CD4-positive, alpha-beta T cell treated with Interleukin-12 subunit alpha and Interleukin-12 subunit beta, for 1 hour (primary cell): Measurements from ENCODE around the gene SLC44A5.
A peak's percentile ranks its signal among the peaks of the same experiment; 100 is the strongest.
"Not testable (repeated sequence)": the region's sequence is repeated elsewhere in the genome, so short reads cannot be mapped to it uniquely, and the experiment has no call there.

Experiments
- DNase-seq: peaks from one replicate; pipeline ENCODE4 v3.0.0-alpha.2; 2020

SLC44A5 gene

GRCh38 chr1:75354267-75354666 lies 256.6 kb downstream of the SLC44A5 start:
- DNase-seq: not testable (repeated sequence)

- no peak for DNase-seq
Observed at GRCh38 chr1:75353051-75353450, 257.9 kb downstream of the SLC44A5 start.

GRCh38 chr1:75345538-75346292 lies 265.2 kb downstream of the SLC44A5 start:
- DNase-seq: no peak

DNA sequence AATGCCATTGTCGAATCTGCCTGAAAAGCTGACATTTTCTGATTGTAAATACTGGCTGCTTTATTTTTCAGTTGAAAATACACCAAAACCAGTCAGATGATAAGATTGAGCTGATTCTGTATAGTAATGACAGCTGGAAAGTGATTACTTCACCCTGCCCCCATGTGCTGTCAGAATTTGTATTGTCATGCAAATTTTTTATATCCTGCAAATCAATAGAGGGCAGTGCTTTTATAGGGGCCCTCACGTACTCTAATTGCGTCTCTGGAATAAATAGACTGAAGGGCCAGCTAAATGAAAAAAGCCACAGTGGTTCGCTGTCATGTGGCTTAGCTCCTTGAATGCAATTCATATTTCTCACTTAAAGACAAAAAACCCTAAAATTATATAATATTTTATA lies 268.1 kb downstream of the SLC44A5 start:
- DNase-seq: no peak

DNA sequence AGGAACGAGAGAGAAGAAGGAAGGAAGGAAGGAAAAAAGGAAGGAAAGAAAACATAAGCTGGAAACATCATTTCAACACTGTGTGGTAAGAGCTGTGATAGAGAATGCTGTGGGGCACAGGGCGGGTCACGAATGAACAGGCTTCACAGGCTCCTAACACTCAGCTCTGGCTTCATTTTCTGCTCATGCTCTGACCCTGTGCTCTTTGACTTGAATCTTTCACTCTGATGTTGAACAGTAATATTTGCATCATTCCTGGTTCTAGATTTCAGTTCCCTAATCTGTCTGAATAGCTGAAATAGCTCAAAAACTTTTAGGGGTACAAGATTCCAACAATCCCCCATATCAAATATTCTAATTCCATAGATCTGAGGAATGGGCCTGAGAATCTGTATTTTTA lies 269.4 kb downstream of the SLC44A5 start:
- no peak for DNase-seq

DNA sequence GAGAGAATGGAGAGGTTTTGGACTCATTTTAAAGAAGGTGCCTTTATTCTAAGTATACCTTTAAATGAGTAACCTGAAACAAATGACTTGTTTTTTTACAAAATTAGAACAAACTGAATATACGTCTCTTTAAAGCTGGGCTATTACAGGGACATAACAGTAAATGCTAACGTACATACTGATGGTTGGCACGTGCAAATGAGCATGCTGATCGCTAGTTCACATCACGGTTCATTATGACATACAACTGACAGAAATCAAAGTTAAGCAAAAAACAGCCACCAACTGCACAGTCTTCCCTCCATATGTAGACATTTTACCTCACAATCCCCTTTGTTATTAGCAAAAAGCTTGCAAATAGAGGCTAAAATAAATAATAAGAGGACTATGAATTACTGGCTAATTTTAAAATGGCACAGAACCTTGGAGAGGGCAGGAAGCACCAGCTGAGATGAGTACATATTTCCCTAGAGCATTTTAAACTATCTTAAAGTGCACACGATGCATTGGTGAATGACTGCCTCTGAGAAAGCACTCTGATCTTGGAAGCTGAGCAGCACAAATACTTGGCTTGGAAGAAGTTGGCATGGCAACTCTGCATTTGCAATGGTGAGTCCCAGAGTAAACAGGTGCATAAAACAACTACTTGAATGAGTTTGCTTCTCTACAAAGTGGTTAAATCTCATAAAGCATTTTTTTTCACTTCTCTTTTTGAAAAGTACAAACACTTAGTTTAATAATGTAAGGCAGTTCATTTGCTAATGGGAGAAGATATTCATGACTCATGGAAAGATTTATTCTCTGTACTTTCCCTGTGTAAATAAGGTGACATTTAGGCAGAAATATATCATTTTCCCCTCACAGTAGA lies 272.1 kb downstream of the SLC44A5 start:
- no peak for DNase-seq

- no peak for DNase-seq
Observed at GRCh38 chr1:75334876-75335389, 276.0 kb downstream of the SLC44A5 start.

DNA sequence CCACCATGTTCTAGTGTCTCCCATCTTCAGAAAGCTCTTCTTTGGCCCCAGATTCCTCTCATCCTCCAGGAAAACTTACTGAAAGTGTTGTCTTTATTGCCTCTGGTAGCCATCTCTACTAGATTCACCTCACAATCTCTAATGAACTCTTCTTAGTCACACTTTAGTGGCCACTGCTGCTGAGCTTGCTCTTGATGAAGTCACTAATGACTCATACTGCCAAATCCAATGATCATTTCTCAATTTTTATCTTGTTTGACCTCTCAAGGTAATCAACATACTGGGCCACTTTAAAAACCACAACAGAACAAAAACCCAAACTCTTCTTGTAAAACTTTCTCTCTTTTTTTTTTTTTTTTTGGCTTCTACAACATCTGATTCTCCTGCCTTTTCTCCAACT lies 280.3 kb downstream of the SLC44A5 start:
- no peak for DNase-seq

DNA sequence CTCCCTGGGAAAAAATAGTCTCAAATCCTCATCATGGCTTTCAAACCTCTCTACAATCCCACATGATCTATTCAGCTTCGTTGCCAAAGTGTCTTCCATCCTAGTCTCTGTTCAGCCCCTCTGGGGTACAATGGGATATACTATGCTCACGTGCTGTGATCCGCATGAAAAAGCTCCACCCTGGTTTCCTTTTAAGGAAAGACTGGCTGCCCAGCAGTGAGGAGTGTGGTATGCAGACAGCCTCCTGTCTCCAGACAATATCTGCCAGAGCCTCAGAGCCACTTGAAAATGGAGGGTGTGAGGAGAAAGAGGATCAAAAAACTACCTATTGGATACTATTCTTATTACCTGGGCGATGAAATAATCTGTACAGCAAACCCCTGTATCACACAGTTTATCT lies 282.2 kb downstream of the SLC44A5 start:
- no peak for DNase-seq

DNA sequence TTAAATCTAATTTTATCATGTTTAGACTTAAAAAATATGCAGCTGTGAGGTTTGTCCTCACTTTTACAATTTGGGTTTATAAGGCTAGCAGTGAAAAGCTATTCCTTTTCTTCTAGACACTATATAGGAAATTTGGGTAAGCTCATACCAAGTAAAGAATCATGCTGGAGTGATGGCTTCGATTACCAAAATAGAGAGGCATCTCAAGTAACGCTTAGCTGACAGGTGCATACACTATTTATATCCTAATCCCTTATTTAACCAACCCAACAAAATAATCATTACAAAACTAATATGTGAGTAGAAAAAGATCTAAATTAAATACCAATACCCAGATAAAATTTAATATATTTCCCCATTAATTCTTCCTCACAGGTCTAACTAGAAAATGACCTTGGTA lies 283.5 kb downstream of the SLC44A5 start:
- no peak for DNase-seq

DNA sequence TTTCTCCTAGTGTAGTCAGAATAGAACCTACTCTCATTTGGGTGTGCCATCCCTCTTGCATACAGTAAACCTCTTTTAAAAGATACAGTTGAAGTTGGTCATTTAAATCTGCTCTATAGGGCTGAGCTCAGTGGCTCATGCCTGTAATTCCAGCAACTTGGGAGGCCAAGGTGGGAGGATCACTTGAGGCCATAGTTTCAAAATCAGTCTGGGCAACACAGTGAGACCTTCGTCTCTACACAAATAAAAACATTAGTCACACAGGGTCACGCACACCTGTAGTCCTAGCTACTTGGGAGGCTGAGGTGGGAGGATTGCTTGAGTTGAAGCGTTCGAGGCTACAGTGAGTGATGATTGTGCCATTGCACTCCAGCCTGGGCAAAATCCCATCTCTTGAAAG lies 292.9 kb downstream of the SLC44A5 start:
- no peak for DNase-seq

DNA sequence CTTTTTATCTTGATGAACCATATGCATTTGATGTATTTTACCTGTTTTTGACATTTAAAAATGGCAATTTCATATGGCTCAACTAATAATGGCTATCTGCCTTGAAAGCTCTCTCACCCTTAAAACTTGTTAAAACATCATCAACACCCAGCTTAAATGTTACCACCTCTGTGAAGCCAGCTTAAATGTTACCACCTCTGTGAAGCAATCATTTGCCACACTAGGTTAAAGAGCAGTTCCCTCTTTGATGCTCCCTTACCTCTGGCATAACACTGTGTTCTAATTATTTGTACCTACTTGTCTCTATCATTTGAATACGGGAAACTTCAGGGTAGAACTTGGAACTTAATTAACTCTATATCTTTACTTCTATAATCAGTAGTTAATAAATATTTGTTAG lies 294.7 kb downstream of the SLC44A5 start:
- no peak for DNase-seq

- DNase-seq: no peak
Observed at GRCh38 chr1:75312620-75313019, 298.3 kb downstream of the SLC44A5 start.

- DNase-seq: no peak
Observed at GRCh38 chr1:75310067-75310466, 300.8 kb downstream of the SLC44A5 start.

GRCh38 chr1:75308365-75308764 lies 302.5 kb downstream of the SLC44A5 start:
- no peak for DNase-seq

- no peak for DNase-seq
Observed at GRCh38 chr1:75305061-75305460, 305.9 kb downstream of the SLC44A5 start.

GRCh38 chr1:75293270-75293669 lies 317.6 kb downstream of the SLC44A5 start:
- no peak for DNase-seq

DNA sequence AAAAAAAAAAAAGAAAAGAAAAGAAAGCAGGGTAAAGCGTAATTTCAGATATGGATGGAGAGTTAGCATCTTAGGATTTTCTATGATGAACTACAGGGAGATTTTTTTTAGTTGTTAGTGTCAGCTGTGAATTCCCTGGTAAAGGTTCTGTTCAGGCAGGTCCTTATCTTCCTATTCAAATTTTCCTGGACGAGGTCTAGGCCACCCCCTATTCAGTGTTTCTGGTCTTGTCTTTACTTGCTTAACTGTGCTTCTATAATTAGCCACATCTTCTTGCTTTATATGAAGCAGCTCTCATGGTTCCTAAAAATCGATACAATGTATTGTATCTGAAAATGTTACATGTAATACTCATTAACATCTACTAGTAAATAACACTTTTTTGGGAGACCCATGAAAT lies 318.9 kb downstream of the SLC44A5 start:
- no peak for DNase-seq

- no peak for DNase-seq
Observed at GRCh38 chr1:75276385-75276784, 334.5 kb downstream of the SLC44A5 start.

- no peak for DNase-seq
Observed at GRCh38 chr1:75275631-75276030, 335.3 kb downstream of the SLC44A5 start.

- DNase-seq: no peak
Observed at GRCh38 chr1:75274920-75275506, 335.9 kb downstream of the SLC44A5 start.

DNA sequence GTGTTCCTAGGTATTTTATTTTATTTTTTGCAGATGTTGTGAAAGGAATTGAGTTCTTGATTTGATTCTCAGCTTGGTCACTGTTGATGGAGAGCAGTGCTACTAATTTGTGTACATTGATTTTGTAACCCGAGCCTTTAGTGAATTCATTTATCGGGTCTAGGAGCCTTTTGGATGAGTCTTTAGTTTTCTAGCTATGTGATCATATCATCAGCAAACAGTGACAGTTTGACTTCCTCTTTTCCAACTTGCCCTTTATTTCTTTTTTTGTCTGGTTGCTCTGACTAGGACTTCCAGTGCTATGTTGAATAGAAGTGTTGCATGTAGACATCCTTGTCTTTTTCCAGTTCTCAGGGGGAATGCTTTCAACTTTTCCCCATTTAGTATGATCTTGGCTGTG lies 337.8 kb downstream of the SLC44A5 start:
- no peak for DNase-seq

DNA sequence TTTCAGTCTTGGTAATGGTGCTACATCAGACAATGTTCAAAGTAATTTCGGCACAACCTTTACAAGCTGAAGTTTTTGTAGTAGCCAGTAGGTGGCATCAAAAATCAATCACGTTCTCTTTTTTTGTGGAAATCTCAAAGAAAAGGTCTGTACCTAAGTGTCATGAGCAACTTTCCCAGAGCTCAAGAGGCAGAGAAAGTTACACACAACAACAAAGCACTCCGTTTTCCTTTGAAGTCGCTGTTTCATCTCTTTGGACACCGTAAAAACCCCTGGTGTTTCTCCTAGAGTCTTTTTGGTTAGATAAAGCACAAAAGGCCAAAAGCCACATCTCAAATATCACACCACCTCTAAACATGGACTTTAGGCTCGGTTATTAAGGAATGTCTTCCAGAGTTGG lies 345.1 kb downstream of the SLC44A5 start:
- DNase-seq: peak; percentile 4

DNA sequence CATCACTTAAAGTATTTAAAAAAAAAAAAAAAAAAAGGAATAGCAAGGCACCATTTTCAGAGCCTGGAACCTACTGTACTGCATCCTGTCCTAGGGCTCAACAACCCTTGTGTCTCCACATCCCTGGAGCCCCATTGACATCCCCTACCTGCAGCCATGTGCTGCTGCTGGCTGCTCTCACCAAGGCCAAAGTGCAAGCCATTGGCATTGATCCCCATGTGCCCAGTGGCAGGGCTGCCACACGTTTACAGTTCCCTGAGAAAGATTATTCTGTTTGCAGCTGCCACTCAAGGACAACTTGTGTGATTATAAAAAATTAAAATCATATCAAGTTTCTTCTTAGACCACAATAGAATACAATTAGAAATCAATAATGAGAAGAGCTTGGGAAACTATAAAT lies 346.8 kb downstream of the SLC44A5 start:
- DNase-seq: no peak
